GM21381 (cell line): ENCODE results near the gene TAS2R3.

Experiments
- ATAC-seq: cut with Tn5 transposase; IDR thresholded peaks from one replicate; pipeline ENCODE4 v1.9.1; 2021; ENCODE audit warnings: mild to moderate bottlenecking, moderate library complexity; ENCODE audit not compliant: unreplicated experiment

The TAS2R3 gene

GRCh38 chr7:141785706-141786552, 22.0 kb downstream of the TAS2R3 start:
- no peak for ATAC-seq

DNA sequence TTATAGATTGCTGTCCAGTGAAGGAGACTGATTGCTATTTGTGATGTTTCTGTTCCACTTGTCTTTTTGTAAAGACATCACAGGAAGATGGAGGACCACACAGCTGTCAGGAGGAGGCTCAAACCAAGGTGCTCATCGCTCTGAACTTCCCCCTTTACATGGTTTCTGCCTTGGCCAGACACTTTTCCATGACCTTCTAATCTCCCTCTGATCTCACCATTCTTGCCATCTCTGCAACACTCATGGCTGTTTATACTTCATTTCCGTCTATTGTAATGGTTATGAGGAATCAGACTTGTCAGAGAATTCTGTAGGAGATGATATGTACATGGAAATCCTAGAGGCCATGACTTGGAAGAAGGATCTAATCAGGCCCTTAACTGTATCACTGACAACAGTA, 24.4 kb downstream of the TAS2R3 start:
- no peak for ATAC-seq

GRCh38 chr7:141789917-141790316, 26.0 kb downstream of the TAS2R3 start, which contains the start of gene TAS2R5:
Gene TAS2R5 (plus strand): TSS chr7:141790217. CDS start chr7:141790362, 145 bp downstream.
- no peak for ATAC-seq

GRCh38 chr7:141792526-141792925, 28.6 kb downstream of the TAS2R3 start:
- no peak for ATAC-seq
